Epithelial cell of esophagus (primary cell): ENCODE results near the gene DNAH17.

ENCODE experiments used
- DNase-seq: peaks from one replicate; pipeline ENCODE4 v3.0.0; 2010; ENCODE audit warnings: low read depth
- H3K4me3 ChIP-seq: 2 replicates; pipeline ENCODE4 v1.5.1; 2011; ENCODE audit warnings: mild to moderate bottlenecking, low read length, control low read depth
- TF ChIP-seq, protein P1 (sequence below): IDR thresholded peaks from 2 replicates; pipeline ENCODE4 v1.5.1; 2011; ENCODE audit warnings: low read depth, mild to moderate bottlenecking, low read length, control low read depth, inconsistent platforms; ENCODE audit not compliant: insufficient read depth; ENCODE audit errors: missing control alignments

DNAH17 gene

DNA sequence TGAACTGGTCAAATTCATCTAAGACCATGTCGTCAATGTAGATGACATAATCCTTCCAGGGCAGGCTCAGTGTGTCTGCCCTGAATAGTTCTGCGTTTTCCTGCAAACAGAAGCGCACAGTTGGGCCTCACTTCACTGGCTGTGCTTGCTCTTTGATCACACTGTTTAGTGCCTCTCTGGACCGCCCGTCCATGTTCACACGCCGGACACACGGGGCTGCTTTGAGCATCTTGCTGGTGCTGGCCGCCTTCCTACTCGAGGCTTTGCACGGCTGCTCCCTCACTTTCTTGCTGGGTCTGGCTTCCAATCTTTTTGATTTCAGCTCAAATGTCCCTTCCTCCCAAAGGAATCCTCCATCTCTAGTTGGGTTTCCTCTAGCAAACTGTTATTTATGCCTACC is 37.4 kb downstream of the DNAH17 start:
- TF ChIP-seq, protein P1, sequence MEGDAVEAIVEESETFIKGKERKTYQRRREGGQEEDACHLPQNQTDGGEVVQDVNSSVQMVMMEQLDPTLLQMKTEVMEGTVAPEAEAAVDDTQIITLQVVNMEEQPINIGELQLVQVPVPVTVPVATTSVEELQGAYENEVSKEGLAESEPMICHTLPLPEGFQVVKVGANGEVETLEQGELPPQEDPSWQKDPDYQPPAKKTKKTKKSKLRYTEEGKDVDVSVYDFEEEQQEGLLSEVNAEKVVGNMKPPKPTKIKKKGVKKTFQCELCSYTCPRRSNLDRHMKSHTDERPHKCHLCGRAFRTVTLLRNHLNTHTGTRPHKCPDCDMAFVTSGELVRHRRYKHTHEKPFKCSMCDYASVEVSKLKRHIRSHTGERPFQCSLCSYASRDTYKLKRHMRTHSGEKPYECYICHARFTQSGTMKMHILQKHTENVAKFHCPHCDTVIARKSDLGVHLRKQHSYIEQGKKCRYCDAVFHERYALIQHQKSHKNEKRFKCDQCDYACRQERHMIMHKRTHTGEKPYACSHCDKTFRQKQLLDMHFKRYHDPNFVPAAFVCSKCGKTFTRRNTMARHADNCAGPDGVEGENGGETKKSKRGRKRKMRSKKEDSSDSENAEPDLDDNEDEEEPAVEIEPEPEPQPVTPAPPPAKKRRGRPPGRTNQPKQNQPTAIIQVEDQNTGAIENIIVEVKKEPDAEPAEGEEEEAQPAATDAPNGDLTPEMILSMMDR, result no peak
- no peak for DNase-seq
- H3K4me3 ChIP-seq, result no peak overlapping the region

DNA sequence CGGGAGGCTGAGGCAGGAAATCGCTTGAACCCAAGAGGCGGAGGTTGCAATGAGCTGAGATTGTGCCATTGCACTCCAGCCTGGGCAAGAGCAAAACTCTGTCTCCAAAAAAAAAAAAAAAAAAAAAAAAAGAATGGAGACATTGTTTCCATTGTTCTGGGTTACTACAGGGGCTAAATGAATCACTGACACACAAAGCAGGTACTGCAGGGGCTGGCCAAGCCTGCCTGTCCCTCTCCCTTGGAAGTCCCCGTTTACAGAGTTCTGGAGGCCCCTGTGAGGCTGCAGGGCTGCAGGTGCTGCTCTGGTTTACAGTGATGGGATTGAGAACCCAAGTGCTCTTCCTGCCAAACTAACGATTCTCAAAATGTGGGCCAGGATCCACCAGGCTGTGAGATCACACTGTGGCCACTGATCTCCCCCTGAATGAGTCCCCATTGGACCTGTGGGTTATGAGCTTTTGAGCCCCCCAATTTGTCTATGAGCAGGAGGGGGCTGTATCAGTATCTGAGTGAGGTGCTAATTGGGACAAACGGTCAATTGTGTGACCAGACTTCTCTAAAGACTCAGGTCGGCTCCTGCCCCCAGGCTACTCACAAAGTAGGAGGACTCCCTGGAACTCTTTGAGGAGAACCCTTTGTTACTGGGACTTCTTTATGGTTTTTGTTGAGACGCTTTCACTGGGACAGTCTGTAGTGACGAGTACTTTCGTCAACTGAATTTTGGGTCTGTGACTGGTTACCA is 39.0 kb downstream of the DNAH17 start:
- H3K4me3 ChIP-seq, result no peak overlapping the region
- peak; percentile 82 for DNase-seq
- TF ChIP-seq, protein P1, result no peak

DNA sequence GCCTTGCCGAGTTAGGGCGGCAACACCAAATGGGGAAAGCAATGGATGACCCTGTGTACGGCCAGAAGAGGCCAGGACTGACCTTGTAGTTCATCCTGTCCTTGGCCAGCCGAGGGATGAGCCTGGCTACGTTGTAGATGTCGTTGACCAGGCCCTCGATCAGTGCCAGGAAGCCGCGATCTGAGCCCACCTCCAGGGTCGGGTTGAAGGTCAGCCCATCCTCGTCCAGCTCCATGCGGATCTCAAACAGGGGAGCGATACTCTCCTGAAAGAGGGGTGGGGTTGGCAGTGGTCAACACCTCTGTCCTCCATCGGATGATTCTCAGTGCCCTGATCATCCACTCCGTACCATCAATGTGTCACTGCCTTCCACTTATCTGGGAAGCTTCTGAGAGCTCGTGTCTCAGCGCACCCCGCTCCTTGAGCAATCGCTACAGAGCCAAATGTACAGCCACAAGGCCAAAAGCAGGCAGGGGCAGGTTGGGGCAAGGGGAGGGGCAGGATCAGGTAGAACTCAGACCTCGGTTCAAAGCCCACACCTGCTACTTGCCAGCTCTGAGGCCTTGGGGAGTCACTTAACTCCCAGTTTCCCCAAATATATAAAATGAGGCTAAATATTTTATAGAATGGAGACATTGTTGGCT is 39.9 kb downstream of the DNAH17 start:
- H3K4me3 ChIP-seq, result no peak overlapping the region
- DNase-seq, result peak; percentile 85
- TF ChIP-seq, protein P1, result no peak

DNA sequence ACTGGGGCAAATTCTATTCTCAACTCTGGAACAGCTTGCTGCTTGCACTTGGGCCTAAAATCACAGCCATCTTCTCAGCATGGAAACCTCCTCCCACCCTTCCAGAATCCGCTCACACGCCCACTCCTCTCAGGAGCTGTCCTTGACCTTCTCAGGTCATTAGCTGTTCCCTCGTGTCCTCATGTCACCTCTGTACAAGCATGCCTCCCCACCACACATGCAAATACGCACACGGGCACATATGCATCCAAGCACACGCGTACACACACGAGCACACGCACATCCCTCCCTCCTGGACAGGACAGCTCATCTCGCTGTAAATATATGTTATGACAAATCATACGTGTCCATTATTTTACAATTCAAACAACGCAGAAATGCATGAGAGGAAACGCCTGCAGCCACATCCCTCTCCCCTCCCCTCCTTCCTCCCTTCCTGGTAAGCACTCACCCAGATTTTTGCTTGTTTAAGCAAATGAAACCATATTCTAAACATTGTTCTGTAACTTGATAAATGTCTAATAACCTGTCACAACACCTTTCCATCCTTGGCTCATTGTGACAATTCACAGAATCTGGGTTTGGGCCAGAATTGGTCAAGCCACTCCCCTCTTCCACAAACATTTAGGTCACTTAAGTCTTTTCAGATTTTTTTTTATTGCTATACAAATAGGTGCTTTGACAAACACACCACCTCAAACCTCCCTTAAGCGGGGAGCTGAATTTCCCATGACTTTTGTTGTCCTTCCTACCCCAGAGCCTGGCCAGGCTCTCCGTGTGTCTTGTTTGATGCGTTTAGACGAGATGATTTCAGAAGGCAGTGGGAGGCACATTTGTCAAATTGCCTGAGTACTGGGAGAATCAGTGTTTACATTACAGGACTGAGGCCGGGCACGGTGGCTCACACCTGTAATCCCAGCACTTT is 41.7 kb downstream of the DNAH17 start:
- H3K4me3 ChIP-seq, result no peak overlapping the region
- peak; percentile 94 for DNase-seq
- TF ChIP-seq, protein P1, result no peak

DNA sequence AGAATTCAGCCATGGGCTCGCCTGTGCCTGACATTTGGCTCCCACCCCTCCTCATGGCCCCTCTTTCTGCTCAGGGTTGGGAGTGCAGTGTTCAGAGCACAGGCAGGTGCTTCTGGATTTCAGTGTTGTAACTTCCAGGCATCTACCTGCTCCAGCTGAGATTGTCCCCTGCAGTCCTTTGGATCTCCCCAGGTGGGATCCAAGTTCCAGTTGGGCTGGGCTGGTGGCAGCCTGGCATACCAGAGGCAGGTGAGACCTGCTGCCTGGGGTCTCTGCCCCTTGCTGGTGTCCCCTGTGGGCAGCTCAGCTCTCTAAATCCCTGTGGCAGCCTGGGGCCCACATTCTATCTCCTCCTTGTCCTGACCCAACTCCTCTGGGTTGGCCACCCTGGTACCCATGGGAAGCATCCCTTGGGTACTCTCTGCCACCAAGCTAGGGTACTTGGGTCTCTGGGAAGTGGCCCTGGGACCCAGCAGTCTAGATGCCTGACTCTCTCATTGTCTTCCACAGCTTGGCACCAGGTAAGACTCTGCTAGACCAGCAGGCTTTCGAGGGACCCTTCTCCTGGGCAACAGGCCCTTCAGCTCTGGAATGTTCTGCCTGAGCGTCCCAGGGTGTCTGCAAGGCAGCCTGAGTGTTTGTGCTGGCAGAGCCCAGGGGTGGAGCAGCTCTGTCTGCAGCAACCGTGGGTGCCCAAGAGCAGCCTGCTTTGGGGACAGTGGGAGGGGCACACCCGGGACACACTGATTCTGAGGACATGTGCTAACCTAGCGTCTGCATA is 42.5 kb downstream of the DNAH17 start:
- no peak for DNase-seq
- H3K4me3 ChIP-seq, result no peak overlapping the region
- TF ChIP-seq, protein P1, result no peak

DNA sequence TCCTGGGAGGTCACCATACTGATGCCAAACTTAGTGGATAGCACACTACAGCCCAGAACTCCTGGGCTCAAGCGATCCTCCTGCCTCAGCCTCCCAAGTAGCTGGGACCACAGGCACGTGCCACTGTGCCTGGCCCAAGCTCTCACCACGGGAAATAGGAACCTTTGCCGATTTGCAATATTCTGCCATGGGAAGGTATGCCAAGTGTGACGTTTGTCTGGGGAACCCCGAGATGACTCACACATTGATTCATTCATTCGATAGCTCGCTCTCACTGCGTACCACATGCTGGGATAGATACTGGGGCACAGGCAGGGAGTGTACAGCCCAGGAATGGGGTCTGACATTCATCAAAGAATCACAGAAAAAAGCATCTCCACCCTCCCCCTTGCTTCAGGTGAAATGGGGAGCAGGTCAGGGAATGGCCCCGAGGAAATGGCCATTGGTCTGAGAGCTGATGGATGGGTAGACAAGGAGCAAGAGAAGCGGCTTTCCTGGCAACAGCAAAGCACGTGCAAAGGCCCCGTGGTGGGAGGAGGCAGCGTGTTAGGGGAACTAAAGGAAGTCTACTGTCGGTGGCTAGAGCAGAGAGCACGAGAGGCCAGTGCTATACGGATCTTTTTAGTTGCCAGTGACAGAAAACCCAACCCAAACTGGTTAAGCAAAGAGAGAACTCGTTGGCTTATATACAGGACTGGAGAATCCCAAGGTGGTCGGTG is 44.1 kb downstream of the DNAH17 start:
- TF ChIP-seq, protein P1, result no peak
- H3K4me3 ChIP-seq, result no peak overlapping the region
- peak; percentile 97 for DNase-seq
